GM19099 (cell line): Measurements from ENCODE around the gene DCLK1.

ENCODE experiments used
- POLR2A ChIP-seq: IDR thresholded peaks from 3 replicates; pipeline ENCODE4 v1.6.1; 2011; ENCODE audit warnings: low read depth; ENCODE audit not compliant: insufficient read length; ENCODE audit errors: extremely low read depth

Gene DCLK1

DNA sequence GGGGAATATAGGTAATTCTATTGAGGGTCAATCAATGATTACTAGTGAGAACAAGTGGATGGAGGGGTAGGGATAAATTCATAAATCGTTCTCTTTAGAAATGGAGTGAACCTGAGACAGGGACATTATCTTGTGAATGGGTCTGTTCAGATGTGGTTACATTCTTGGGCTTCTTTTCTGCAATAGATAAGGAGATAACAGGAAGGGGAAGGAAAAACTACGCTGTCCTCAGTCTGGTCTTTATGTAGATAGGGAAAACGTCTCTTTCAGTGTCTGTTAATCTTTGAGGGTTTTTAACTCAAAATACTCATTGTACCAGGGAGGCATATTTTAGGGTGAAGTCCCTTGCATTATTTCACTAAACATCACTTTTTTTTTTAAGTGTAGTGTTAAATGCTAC, 388.0 kb downstream of the DCLK1 start:
- TF ChIP-seq POLR2A, result no peak

DNA sequence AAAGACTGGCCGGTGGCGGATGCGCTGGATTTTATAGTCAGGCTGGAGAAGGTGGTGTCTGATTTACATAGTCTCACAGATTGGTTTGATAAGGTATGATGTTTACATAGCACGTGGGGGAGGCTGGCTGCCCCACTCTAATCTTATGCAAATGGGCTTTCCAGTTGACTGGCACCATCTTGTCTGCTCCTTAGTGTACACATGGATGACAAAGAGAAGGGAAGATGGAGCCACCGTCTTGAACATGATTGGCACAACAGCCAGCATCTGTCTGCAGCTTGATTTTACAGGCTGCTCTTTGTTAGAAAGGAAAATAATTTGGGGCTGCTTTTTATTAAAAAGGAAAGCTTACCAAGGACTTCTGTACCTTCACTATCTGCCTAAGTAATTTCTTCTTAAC, 389.5 kb downstream of the DCLK1 start:
- no peak for TF ChIP-seq POLR2A

DNA sequence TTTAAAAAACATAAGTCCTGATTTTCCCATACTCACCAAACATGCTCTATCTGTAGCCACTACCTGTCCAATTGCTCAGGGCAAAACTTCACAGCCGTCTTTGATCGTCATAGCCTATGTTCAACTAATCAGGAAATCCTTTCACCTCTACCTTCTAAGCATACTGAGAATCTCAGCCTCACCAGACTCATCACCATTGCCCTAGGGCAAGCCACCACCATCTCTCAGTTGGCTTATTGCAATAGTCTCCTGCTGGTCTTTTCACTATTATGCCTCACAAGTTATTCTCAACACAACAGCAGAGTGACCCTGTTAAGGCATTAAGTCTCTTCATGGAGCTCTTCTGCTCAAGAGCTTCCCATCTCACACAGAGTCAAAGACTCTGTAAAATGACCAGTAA, 394.3 kb downstream of the DCLK1 start:
- no peak for TF ChIP-seq POLR2A

DNA sequence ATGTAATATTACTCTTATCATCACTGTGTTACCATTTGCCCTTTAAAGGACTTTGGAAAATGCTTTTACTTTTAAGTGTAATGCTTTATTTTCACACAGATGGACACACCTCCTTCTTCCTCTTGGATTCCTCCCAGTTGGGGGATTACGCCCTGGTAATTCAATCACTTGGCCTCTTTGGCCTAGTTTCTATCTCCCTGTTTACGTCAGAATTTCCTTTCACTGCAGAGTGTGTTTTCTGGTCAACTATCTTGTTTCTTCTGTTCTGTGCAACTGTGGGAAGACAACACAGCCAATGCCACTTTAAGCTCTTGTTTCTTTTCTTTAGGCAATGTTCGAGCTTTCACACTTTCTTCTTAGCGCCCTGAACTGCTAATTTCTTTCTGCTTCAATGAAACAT, 397.4 kb downstream of the DCLK1 start:
- no peak for TF ChIP-seq POLR2A

DNA sequence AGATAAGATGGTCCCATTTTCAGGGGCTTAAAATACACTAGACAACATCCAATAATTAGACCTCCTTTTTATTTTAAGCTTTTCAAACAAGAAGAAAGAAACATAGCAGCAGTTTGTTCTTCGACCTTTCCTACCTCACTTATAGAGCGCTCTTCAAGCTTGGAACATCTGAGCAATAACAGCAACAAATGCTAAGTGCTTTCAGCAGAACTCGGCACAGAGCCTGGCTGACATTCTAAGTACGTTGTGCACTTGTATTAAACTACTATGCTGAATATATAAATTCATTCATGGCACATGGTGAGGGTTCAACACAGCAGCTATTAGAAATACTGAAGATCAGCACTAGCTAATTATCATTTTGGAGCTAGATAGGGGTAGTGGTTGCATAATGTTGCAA, 398.6 kb downstream of the DCLK1 start:
- no peak for TF ChIP-seq POLR2A

DNA sequence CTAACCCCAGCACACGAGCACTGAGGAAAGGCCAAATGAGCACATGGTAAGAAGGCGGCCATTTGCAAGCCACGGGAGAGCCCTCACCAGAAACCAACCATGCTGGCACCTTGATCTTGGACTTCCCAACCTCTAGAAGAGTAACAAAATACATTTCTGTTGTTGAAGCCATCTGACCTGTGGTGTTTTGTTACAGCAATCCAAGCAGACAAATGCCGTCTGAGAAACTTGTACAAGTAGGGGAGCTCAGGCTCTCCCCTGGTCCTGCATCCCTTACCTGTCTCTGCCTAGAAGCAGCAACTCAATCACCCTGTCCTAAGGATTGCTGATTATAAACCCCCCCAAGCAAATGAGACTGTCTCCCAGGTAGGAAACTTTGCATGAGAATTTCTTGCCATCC, 399.7 kb downstream of the DCLK1 start:
- no peak for TF ChIP-seq POLR2A

DNA sequence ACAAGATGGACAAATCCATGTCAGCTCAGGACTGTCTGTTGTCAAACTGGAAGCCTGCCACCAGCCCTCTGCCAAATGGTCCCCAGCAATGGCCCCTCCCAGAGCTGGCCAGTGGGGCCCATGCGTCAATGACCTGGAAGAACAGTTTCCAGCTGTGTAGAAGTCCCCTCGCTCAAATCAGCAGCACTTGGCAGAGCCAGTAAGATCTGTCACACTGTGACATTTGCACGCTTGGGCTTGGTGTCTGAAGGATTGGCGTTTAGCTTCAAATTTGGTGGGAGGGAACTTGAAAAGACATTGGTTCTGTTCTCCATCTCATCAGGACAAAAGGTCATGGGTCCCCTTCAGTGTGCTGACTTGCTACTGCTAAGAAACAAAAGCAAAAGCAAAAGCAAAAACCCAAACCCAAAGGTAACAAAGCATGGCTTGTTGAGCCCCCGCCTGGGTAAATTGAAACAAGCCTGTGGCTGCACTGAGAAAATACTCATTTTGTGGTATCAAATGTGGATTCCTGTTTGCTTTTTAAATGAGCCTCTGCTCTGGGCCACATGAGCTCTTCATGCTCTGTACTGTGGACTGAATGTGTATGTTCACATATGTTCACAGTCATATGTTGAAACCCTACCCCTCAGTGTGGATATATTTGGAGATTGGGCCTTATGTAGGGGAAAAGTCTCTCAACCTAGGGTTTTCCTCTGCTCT, 401.1 kb downstream of the DCLK1 start:
- TF ChIP-seq POLR2A, result no peak

DNA sequence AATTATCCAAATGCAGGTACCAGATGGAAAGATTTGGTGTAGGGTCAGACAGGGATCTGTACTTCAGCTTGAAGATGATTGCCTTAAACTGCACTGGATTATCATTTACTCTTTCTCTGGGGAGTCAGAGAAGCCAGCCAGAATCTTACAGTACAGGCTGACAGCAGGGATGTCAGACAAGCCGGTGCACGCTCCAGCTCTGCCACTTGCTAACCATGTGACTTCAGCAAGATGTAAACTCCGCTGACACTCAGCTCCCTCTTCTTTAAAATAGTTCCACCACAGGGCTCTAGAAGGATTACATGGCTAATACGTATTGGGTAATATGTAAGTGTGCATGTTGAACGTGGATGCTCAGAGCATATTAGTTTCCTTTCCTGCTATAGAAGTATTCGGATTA, 403.3 kb downstream of the DCLK1 start:
- no peak for TF ChIP-seq POLR2A

DNA sequence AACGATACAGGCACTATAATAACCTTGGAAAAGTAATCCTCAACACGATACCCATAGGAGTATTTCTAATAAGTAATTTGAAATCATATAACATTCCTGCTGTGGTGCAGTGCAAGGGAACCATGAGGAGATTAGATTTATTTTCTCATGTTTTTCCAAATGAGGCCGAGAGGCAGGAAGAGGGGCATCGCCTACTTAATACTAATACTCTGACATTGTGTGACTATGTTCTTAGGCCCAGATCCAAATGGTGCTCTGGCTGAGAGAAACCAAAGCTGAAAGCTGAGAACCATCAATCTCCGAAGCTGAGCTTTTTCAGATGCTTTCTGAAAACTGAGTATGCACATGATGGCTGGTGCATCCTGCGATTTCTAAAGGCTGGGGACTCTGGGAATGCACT, 406.7 kb downstream of the DCLK1 start:
- TF ChIP-seq POLR2A, result no peak

DNA sequence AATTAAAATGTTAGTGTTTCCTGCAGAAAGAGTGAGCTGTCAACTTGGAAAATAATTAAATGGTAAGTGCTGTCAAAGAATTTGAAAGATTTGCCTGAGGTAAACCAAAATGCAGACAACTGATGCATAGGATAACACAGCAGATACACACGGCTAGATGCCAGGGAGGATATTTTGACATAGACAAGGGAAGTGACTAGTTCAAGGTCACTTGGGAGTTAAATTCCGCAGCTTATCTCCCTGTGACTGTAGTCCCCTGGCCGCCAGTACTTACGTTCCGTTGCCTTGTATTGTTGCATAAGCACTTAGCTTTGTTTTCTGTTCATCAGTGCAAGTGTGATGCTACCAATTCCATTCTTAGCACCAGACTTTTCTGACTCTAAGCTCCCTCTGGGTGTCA, 407.4 kb downstream of the DCLK1 start:
- TF ChIP-seq POLR2A, result no peak

DNA sequence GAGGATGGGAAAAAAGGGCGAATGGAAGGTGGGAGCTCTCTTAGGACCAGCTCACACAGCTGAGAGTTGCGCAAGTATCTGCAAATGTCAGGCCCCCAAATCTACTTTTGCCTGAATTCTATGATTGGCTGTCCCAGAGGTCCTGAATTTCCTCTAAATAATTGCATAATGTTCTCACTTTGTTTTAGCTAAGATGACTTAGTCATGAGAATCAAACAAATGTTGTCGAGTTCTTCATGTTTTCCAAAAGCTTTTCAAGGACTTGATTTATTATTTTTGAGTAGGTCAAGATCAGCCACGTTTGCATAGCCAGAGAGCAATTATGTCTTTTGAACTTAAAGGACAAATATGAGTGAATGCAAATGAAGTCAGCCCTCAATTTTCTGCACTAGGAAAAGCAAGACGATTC, 408.1 kb downstream of the DCLK1 start:
- no peak for TF ChIP-seq POLR2A

DNA sequence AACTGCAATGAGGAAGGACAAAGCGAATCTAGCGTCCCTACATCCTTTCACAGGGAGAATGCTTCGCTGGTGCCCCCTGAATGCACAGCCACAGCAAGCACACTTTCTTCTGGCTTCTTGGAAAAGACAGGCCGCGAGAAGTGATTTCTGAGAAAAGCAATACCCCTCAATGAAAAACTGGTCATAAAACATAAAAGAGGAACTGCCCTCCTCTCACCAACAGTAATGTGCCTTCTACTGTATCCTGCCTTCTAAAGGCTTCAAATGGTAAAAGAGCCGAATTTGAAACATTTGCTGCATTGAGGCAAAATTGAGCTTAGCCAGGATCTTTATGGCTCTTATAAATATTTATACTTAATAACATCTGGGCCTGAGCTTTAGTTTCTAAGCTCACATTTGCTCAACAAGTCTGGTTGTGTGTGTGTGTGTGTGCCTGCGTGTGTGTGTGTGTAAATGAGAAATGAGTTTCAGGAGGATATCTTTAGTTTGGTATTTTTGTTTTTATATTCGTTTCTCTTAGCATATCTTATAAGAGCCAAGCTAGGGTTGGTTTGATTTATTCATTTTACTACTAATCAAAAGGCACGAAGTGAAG, 408.6 kb downstream of the DCLK1 start:
- no peak for TF ChIP-seq POLR2A

DNA sequence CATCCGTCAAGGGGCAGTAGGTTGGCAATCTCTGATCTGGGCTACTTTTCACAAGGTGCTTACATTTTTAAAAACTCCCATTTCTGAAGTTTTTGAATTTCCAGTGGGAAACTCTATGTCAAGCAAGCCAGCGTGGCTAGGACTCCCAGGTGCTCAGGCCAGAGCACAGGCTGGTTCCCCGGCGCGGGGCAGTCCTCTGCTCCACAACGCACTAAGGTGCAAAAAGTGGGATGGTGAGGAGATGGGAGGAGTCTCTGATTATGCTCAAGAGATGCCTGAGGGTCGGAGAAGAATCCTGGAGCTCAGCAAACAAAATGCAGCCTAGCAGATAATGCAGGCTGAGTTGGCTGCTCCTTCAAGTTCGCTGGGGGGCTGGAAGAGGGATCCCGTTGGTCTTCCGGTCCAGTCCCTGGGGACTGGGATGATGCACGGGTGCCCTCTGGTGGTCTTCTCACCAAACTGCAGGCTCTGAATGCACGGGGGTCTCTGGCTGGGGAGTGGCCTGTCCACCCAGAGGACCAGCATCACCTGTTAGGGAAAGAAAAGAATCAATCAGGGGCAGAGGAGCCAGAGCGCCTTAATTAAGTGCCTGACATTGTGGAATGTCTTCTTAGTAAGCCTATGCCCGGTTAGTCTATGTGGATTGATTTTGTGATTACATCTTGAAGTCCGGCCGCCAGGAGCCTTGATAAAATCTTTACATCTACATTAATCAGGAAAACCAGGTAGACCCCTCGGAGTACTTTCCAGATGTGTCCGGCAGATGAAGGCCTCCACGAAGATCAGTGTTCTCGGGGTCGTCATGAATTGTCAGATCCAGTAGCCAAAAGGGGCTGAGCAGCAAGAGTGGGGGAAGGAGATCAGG, 410.3 kb downstream of the DCLK1 start:
- no peak for TF ChIP-seq POLR2A

DNA sequence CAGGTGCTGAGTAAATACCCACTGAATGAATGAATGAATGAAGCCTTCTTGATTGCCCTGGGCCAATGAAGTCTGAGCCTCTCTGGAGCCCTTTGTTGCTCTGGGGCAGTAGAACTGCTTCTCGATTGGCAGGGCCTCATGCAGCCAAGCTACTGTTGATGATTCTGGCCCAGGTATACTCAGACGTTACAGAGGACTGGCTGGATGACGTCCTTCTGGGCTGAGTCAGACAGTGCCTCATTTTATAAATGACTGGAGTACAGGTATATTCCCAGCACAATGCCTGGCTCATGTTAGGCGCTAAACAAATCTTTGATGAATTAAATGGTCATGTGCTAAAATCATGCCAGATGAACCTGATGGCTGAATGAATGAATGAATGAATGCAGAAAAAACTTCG, 410.9 kb downstream of the DCLK1 start:
- no peak for TF ChIP-seq POLR2A
